OCI-LY1 (cell line): ENCODE measurements around the gene CCL25.

Experiments used
- H2AFZ ChIP-seq: fragments of 200-600 bp; sonication (generic), shearing (Covaris generic); 2 replicates; pipeline ENCODE4 v1.6.0; 2014; ENCODE audit warnings: antibody characterized with exemption, mild to moderate bottlenecking, low read length
- H3F3A ChIP-seq: fragments of 200-600 bp; sonication (generic), shearing (Covaris generic); 2 replicates; pipeline ENCODE4 v1.6.0; 2014; ENCODE audit warnings: mild to moderate bottlenecking, antibody characterized with exemption, low read length, moderate library complexity; ENCODE audit not compliant: insufficient read depth
- H3K27ac ChIP-seq: fragments of 200-600 bp; sonication (generic); 2 replicates; pipeline ENCODE4 v1.5.1; 2014; ENCODE audit warnings: low read length, mixed run types, mild to moderate bottlenecking, low read depth; ENCODE audit not compliant: poor library complexity, severe bottlenecking
- H3K27me3 ChIP-seq: fragments of 200-600 bp; sonication (generic); 2 replicates; pipeline ENCODE4 v1.6.0; 2014; ENCODE audit warnings: antibody characterized with exemption, mild to moderate bottlenecking, low read length, moderate library complexity; ENCODE audit not compliant: insufficient read depth
- H3K36me3 ChIP-seq: fragments of 200-600 bp; sonication (generic); 2 replicates; pipeline ENCODE4 v1.6.1; 2014; ENCODE audit warnings: mild to moderate bottlenecking, antibody characterized with exemption, low read length, moderate library complexity, mixed read lengths; ENCODE audit not compliant: insufficient read depth
- H3K4me1 ChIP-seq: fragments of 200-600 bp; sonication (generic); 2 replicates; pipeline ENCODE4 v1.5.1; 2014; ENCODE audit warnings: mild to moderate bottlenecking, low read length, moderate library complexity; ENCODE audit not compliant: insufficient read depth, severe bottlenecking
- H3K4me2 ChIP-seq: fragments of 200-600 bp; sonication (generic), shearing (Covaris generic); 2 replicates; pipeline ENCODE4 v1.6.1; 2014; ENCODE audit warnings: low read length
- H3K4me3 ChIP-seq: fragments of 200-600 bp; sonication (generic); 2 replicates; pipeline ENCODE4 v1.5.1; 2014; ENCODE audit warnings: low read length, low read depth, mild to moderate bottlenecking, mixed read lengths; ENCODE audit not compliant: poor library complexity, severe bottlenecking
- H3K79me2 ChIP-seq: fragments of 200-600 bp; shearing (Covaris generic); 2 replicates; pipeline ENCODE4 v1.6.1; 2016; ENCODE audit warnings: mixed run types, low read length, mixed read lengths; ENCODE audit not compliant: insufficient read depth
- H3K9ac ChIP-seq: fragments of 200-600 bp; sonication (generic), shearing (Covaris generic); 2 replicates; pipeline ENCODE4 v1.6.1; 2014; ENCODE audit warnings: mild to moderate bottlenecking, low read length, mixed read lengths
- H3K9me2 ChIP-seq: fragments of 200-600 bp; sonication (generic), shearing (Covaris generic); 2 replicates; pipeline ENCODE4 v1.6.1; 2014; ENCODE audit warnings: low read depth, mild to moderate bottlenecking, low read length, mixed read lengths
- H3K9me3 ChIP-seq: fragments of 200-600 bp; shearing (Covaris generic); 2 replicates; pipeline ENCODE4 v1.6.1; 2014; ENCODE audit warnings: low read length, mixed read lengths
- H4K20me1 ChIP-seq: fragments of 200-600 bp; sonication (generic), shearing (Covaris generic); 2 replicates; pipeline ENCODE4 v1.6.0; 2016; ENCODE audit warnings: mild to moderate bottlenecking, low read length; ENCODE audit not compliant: insufficient read depth
- EZH2 ChIP-seq: fragments of 200-600 bp; sonication (generic), shearing (Covaris generic); IDR thresholded peaks from 2 replicates; pipeline ENCODE4 v1.8.0; 2017; ENCODE audit warnings: borderline replicate concordance, mixed run types, mild to moderate bottlenecking, antibody characterized with exemption, low read length, moderate library complexity, mixed read lengths
- TF ChIP-seq, protein P1 (sequence below): fragments of 200-600 bp; sonication (generic), shearing (Covaris generic); IDR thresholded peaks from 2 replicates; pipeline ENCODE4 v1.5.1; 2017; ENCODE audit warnings: mild to moderate bottlenecking, antibody characterized with exemption, low read length, moderate library complexity, mixed read lengths

Gene CCL25

DNA sequence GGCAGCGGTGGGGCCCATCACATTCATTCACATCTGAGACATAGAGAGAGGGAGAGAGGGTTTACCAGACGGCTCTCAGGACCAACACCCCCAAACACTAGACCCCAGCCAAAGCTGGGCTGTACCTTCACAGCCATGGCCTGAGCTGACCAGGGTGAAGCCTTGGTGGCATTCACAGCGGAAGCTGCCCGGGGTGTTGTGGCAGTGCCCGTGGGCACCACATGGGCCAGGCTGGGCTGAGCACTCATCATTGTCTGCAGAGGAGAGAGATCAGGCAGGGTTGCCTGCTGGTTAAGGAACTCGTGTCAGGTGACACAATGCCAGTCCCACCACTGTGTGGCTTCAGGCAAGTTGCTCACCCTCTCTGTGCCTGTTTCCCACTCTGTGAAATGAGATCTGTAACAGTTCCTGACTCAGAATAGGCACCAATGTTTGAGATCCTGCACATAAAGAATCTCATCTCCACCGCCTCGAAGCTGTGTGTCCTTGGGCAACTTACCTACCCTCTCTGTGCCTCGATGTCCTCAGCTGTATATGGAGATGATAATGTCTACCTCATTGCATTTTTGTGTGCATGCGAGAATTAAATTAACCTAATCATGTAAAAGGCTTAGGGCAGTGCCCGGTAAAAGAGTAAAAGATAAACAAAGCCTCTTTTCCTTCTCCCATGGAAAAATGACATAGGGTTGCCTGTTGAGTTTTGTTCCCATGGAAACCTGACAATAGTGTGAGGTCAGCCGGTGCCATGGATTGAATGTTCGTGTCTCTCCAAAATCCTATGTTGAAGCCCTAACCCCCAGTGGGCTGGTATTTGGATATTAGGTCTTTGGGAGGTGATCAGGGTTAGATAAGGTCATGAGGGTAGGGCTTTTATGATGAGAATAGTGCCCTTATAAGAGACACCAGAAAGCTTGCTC, 22.9 kb downstream of the CCL25 start:
- H4K20me1 ChIP-seq: no peaks in the 10 kb centered on the region
- no peaks in the 10 kb centered on the region for H3F3A ChIP-seq
- H3K9me2 ChIP-seq: no peaks in the 10 kb centered on the region
- H3K4me1 ChIP-seq: peaks cover 5% of the 10 kb centered on the region
- H3K79me2 ChIP-seq: no peaks in the 10 kb centered on the region
- no peak overlapping the region for H3K4me3 ChIP-seq
- no peaks in the 10 kb centered on the region for H3K36me3 ChIP-seq
- no peak overlapping the region for H3K9ac ChIP-seq
- H3K9me3 ChIP-seq: 0 out of 2 replicates have a peak, but pooled peaks cover under 1% of the 10 kb centered on the region
- H3K27me3 ChIP-seq: peaks cover 9% of the 10 kb centered on the region; the same call in 1 of the 2 replicates
- H3K4me2 ChIP-seq: no peak overlapping the region
- TF ChIP-seq EZH2: no peak
- TF ChIP-seq, protein P1, sequence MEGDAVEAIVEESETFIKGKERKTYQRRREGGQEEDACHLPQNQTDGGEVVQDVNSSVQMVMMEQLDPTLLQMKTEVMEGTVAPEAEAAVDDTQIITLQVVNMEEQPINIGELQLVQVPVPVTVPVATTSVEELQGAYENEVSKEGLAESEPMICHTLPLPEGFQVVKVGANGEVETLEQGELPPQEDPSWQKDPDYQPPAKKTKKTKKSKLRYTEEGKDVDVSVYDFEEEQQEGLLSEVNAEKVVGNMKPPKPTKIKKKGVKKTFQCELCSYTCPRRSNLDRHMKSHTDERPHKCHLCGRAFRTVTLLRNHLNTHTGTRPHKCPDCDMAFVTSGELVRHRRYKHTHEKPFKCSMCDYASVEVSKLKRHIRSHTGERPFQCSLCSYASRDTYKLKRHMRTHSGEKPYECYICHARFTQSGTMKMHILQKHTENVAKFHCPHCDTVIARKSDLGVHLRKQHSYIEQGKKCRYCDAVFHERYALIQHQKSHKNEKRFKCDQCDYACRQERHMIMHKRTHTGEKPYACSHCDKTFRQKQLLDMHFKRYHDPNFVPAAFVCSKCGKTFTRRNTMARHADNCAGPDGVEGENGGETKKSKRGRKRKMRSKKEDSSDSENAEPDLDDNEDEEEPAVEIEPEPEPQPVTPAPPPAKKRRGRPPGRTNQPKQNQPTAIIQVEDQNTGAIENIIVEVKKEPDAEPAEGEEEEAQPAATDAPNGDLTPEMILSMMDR: no peak
- H3K27ac ChIP-seq: no peak overlapping the region
- H2AFZ ChIP-seq: no peak overlapping the region

DNA sequence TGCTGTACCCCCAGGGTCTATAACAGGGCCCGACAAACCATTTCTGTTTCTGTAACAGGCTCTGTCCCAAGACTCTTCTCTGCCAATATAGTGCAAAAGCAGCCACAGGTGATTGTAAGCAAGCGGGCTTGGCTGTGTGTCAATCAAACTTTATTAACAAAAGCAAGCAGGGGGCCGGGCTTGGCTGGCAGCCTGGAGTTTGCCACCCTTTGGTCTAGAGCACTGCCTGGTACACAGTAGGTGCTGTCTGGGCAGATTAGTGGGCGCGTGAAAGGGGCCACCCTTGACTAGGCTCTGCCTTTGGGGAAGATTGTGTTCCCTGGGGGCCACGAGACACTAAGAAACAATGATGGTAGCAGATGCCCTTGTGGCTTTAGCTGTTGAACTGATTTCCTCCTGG, 27.4 kb downstream of the CCL25 start:
- Histone ChIP-seq H3K36me3 (no peaks in the 10 kb centered on the region), H3K27me3 (no peaks in the 10 kb centered on the region), H4K20me1 (no peaks in the 10 kb centered on the region), H3K4me2 (no peak overlapping the region), H3K27ac (no peak overlapping the region), H3K9ac (no peak overlapping the region), H3K9me3 (no peaks in the 10 kb centered on the region), H2AFZ (no peak overlapping the region), H3K4me3 (no peak overlapping the region), H3K4me1 (no peaks in the 10 kb centered on the region), H3F3A (no peaks in the 10 kb centered on the region), H3K9me2 (no peaks in the 10 kb centered on the region), H3K79me2 (no peaks in the 10 kb centered on the region)
- TF ChIP-seq, protein P1: no peak
- TF ChIP-seq EZH2: no peak

DNA sequence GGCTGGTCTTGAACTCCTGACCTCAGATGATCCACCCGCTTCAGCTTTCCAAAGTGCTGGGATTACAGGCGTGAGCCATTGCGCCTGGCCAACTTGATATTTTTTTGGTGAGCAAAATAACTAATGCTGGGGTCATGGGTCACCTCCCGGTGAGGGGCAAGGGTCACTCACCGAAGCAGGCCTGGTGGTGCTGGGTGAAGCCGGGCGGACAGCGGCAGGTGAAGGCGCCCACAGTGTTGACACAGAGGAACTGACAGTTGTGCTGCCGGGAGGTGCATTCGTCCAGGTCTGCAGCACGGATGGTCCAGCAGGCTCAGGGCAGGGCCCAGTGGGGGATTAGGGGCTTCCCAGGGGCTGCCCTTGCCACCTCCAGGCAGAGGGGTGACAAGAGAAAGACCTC, 28.3 kb downstream of the CCL25 start:
- Histone ChIP-seq H3K9ac (no peak overlapping the region), H3K9me2 (no peaks in the 10 kb centered on the region), H3K27ac (no peak overlapping the region), H4K20me1 (no peaks in the 10 kb centered on the region), H3K27me3 (no peaks in the 10 kb centered on the region), H3K9me3 (no peaks in the 10 kb centered on the region), H3K4me3 (no peak overlapping the region), H3F3A (no peaks in the 10 kb centered on the region), H2AFZ (no peak overlapping the region), H3K79me2 (no peaks in the 10 kb centered on the region), H3K4me2 (no peak overlapping the region), H3K4me1 (no peaks in the 10 kb centered on the region), H3K36me3 (no peaks in the 10 kb centered on the region)
- TF ChIP-seq, protein P1: no peak
- TF ChIP-seq EZH2: no peak
